GM12801 (cell line): ENCODE results near the gene PIH1D1.

ENCODE experiments used
- TF ChIP-seq, protein P1 (sequence below): IDR thresholded peaks from one replicate; pipeline ENCODE4 v1.5.1; 2011; ENCODE audit warnings: control low read depth; ENCODE audit not compliant: insufficient read length; ENCODE audit errors: extremely low read depth

The PIH1D1 gene

GRCh38 chr19:49414256-49414655 lies 37.4 kb downstream of the PIH1D1 start:
- TF ChIP-seq, protein P1, sequence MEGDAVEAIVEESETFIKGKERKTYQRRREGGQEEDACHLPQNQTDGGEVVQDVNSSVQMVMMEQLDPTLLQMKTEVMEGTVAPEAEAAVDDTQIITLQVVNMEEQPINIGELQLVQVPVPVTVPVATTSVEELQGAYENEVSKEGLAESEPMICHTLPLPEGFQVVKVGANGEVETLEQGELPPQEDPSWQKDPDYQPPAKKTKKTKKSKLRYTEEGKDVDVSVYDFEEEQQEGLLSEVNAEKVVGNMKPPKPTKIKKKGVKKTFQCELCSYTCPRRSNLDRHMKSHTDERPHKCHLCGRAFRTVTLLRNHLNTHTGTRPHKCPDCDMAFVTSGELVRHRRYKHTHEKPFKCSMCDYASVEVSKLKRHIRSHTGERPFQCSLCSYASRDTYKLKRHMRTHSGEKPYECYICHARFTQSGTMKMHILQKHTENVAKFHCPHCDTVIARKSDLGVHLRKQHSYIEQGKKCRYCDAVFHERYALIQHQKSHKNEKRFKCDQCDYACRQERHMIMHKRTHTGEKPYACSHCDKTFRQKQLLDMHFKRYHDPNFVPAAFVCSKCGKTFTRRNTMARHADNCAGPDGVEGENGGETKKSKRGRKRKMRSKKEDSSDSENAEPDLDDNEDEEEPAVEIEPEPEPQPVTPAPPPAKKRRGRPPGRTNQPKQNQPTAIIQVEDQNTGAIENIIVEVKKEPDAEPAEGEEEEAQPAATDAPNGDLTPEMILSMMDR, result no peak

- TF ChIP-seq, protein P1, result no peak
Measured at GRCh38 chr19:49413348-49413747, 38.3 kb downstream of the PIH1D1 start.

GRCh38 chr19:49411681-49412326 lies 39.8 kb downstream of the PIH1D1 start:
- TF ChIP-seq, protein P1, result no peak

GRCh38 chr19:49409441-49410029 lies 42.1 kb downstream of the PIH1D1 start:
- TF ChIP-seq, protein P1, result no peak

- TF ChIP-seq, protein P1, result no peak
Measured at GRCh38 chr19:49408816-49409440, 42.7 kb downstream of the PIH1D1 start.

DNA sequence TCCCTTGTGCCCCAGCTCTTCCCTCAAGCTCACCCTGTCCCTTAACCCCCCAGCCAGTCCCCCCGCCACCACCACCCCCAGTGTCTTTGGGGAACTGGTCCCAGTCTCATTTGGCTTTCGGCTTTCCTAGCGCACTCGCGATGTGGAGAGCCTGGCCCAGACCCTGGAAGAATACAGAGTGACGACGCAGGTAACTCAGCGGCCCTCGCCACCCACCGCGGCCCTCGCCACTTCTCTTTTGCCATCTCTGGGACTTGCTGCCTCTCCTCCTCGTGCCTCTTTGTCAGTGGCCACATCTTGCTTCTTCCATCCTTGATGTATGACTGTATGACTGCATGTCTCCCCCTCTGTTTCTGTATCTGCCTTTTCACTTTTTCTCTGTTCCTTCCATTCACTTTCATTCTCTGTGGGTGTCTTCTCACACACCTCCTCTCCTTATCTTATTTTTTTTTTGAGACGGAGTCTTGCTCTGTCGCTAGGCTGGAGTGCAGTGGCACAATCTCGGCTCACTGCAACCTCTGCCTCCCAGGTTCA lies 44.1 kb downstream of the PIH1D1 start:
- TF ChIP-seq, protein P1, result no peak

DNA sequence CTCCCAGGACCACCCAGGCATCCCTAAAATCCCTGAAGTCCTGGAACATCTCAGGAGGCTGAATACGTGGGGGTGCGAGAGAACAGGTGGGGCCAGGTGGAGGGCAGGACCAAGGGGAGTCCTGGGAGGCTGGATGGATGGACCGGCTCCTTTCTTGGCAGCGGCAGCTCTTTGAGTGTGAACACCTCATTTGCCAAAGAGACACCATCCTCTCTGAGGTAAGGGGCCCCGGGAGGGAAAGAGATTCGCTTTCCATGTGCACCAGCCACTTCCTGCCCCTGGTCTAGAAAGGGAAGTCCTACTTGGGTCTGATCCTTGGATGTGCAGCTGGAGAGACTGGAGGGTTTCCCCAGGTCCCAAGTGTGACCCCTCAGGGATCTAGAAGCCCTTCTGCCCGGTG lies 44.5 kb downstream of the PIH1D1 start:
- TF ChIP-seq, protein P1, result no peak
